ENCODE results near the gene CTDSPL. TPM values are rescaled to one million over a fixed set of nuclear protein-coding genes. Genes with fewer than 3 reads are reported as not detected.

The CTDSPL gene
- total RNA-seq, 1 experiment from 2014 or later, result 81.9 TPM

DNA sequence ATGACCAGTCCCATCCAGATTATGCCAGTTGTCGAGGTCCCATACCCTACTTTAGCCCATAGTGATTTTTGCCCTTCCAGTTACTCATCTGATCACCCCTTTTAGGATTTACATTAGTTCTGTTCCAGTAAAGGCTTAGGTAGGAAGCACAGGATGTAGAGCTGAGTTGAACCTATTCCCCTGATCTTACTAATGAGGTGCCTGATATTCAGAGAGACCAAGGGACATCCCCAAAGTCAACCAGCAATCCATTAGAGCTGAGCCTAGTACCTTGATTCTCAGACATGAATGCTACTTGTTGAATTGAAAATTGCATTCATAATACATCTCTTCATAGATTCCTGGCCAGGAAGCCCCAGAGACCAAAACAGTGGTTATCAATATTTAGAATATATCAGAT lies 24.7 kb downstream of the CTDSPL start:
- no TSS peak for BruUV-seq (replicated peaks)
- Mint-ChIP-seq H3K4me1 (ENCODE audit: low read depth, unreplicated experiment) (peaks cover 41% of the 10 kb centered on the region), H3K36me3 (ENCODE audit: insufficient read depth, unreplicated experiment) (no peaks in the 10 kb centered on the region), H3K4me3 (ENCODE audit: low read depth, unreplicated experiment) (no peak overlapping the region), H3K9me3 (ENCODE audit: low read depth, unreplicated experiment) (no peaks in the 10 kb centered on the region), H3K27ac (ENCODE audit: unreplicated experiment) (no peak overlapping the region), H3K27me3 (ENCODE audit: unreplicated experiment) (no peaks in the 10 kb centered on the region)
- intact Hi-C loops (cut with micrococcal nuclease; ENCODE audit: unreplicated experiment), result no loop called here
- CTCF ChIA-PET, result interaction anchor here (1.6 kb wide), 1 partner anchor 11 kb away, joined by 7 read pairs; no protein-coding TSS in a partner anchor
- DNase-seq, result no peak
- TF ChIP-seq, protein P1, sequence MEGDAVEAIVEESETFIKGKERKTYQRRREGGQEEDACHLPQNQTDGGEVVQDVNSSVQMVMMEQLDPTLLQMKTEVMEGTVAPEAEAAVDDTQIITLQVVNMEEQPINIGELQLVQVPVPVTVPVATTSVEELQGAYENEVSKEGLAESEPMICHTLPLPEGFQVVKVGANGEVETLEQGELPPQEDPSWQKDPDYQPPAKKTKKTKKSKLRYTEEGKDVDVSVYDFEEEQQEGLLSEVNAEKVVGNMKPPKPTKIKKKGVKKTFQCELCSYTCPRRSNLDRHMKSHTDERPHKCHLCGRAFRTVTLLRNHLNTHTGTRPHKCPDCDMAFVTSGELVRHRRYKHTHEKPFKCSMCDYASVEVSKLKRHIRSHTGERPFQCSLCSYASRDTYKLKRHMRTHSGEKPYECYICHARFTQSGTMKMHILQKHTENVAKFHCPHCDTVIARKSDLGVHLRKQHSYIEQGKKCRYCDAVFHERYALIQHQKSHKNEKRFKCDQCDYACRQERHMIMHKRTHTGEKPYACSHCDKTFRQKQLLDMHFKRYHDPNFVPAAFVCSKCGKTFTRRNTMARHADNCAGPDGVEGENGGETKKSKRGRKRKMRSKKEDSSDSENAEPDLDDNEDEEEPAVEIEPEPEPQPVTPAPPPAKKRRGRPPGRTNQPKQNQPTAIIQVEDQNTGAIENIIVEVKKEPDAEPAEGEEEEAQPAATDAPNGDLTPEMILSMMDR (IDR thresholded peaks at IDR 0.05; ENCODE audit: unreplicated experiment), result no peak

DNA sequence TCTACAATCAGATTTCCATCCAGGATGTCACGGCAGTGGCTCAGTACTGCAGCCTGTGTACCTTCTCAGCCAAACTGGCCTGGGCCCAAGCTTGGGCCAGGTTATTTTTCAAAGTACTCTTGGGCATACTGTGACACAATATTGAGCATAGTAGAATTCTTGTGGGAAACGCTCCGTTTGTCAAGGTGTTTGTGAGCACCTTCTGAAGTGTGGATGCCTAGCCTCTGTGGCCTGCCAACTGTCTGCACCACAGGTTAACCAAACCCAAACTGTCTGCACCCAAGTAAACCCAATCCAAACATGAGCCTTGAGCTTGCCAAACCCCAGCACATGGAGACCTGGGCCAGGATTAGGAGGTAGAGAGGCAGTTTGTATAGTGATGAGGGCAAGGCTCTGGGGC lies 25.4 kb downstream of the CTDSPL start:
- TF ChIP-seq, protein P1 (IDR thresholded peaks at IDR 0.05; ENCODE audit: unreplicated experiment), result no peak
- H3K27me3 Mint-ChIP-seq (ENCODE audit: unreplicated experiment), result no peaks in the 10 kb centered on the region
- H3K27ac Mint-ChIP-seq (ENCODE audit: unreplicated experiment), result no peak overlapping the region
- no peaks in the 10 kb centered on the region for H3K36me3 Mint-ChIP-seq (ENCODE audit: insufficient read depth, unreplicated experiment)
- DNase-seq, result no peak
- CTCF ChIA-PET, result interaction anchor here (0.5 to 1.6 kb wide), 3 partner anchors 10 to 1454 kb away, joined by 3 to 7 read pairs (median 3); no protein-coding TSS in a partner anchor
- BruUV-seq (replicated peaks), result no TSS peak
- no peak overlapping the region for H3K4me3 Mint-ChIP-seq (ENCODE audit: low read depth, unreplicated experiment)
- intact Hi-C loops (cut with micrococcal nuclease; ENCODE audit: unreplicated experiment), result no loop called here
- no peaks in the 10 kb centered on the region for H3K9me3 Mint-ChIP-seq (ENCODE audit: low read depth, unreplicated experiment)
- H3K4me1 Mint-ChIP-seq (ENCODE audit: low read depth, unreplicated experiment), result peaks cover 42% of the 10 kb centered on the region

DNA sequence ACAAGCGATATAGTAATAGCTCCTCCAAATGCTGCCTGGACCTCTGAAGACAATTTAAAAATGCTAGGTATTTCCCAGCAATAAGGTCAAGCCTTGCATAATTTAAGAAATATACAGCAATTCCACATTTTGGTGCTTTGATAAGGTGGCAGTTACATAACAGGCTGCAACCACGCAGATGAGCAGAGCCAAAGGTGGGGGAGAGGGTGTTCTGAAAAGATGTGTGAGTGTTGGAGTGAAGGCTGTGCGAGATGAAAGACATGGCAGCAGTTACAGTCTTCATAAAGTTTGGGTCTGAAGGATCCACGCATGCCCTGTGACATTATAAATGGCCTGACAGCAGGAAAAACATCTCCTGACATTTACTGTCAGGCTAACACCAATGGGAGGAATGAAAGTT lies 26.1 kb downstream of the CTDSPL start:
- TF ChIP-seq, protein P1 (IDR thresholded peaks at IDR 0.05; ENCODE audit: unreplicated experiment), result no peak
- H3K36me3 Mint-ChIP-seq (ENCODE audit: insufficient read depth, unreplicated experiment), result no peaks in the 10 kb centered on the region
- CTCF ChIA-PET, result interaction anchor here (1.6 kb wide), 1 partner anchor 9 kb away, joined by 7 read pairs; no protein-coding TSS in a partner anchor
- no TSS peak for BruUV-seq (replicated peaks)
- no peaks in the 10 kb centered on the region for H3K27me3 Mint-ChIP-seq (ENCODE audit: unreplicated experiment)
- H3K4me1 Mint-ChIP-seq (ENCODE audit: low read depth, unreplicated experiment), result peaks cover 50% of the 10 kb centered on the region
- intact Hi-C loops (cut with micrococcal nuclease; ENCODE audit: unreplicated experiment), result no loop called here
- H3K27ac Mint-ChIP-seq (ENCODE audit: unreplicated experiment), result no peak overlapping the region
- no peak overlapping the region for H3K4me3 Mint-ChIP-seq (ENCODE audit: low read depth, unreplicated experiment)
- no peaks in the 10 kb centered on the region for H3K9me3 Mint-ChIP-seq (ENCODE audit: low read depth, unreplicated experiment)
- no peak for DNase-seq

DNA sequence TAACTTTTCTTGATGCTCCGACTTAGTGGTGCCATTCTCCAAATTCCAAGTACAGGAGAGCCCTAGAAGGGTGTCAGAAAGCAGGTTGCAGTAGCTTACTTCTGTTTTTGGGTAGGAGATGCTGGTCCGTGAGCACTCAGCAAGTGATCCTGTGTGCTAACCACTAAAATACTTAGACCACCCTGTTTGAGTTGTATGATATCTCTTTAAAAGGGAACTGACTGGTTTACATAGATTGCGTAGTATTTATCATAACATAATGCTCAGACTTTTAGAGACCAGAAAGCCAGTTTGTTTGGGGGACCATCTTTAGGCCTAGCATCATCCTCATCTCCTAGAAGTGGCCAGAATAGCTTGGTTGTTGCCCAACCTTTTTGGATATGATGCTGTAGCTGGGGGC lies 26.7 kb downstream of the CTDSPL start:
- TF ChIP-seq, protein P1 (IDR thresholded peaks at IDR 0.05; ENCODE audit: unreplicated experiment), result no peak
- intact Hi-C loops (cut with micrococcal nuclease; ENCODE audit: unreplicated experiment), result no loop called here
- Mint-ChIP-seq H3K27ac (ENCODE audit: unreplicated experiment) (no peak overlapping the region), H3K9me3 (ENCODE audit: low read depth, unreplicated experiment) (no peaks in the 10 kb centered on the region), H3K4me1 (ENCODE audit: low read depth, unreplicated experiment) (peaks cover 54% of the 10 kb centered on the region), H3K27me3 (ENCODE audit: unreplicated experiment) (no peaks in the 10 kb centered on the region), H3K36me3 (ENCODE audit: insufficient read depth, unreplicated experiment) (no peaks in the 10 kb centered on the region), H3K4me3 (ENCODE audit: low read depth, unreplicated experiment) (no peak overlapping the region)
- BruUV-seq (replicated peaks), result no TSS peak
- CTCF ChIA-PET, result no interaction called here
- no peak for DNase-seq
